ENCODE results near the gene ADAMTSL1. TPM values are rescaled to one million over a fixed set of nuclear protein-coding genes. Genes with fewer than 3 reads are reported as not detected.

ADAMTSL1 gene
- total and polyA plus RNA-seq, 9 of the 15 experiments (the other 6 are each of a cell fraction or from before 2014, with no cell fraction given), result 0.01 TPM; not detected in 8

DNA sequence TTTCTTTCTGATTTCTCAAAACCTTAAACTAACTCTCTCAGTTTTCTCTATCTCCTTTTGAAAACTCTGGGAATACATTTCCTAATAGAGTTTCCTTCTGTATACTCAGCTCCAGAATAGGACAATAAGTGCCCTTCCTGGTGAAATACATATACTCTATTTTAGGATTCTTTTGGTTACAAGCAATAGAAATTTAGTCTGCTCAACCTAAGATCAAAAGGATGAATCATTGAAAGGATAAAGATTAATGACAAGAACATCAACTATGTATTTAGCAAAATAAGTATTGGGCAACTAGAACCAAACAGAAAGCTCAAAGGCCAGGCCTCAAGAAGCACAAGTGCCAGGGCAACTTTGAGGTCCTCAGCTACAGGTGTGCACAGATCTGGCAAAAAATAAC is 127.1 kb downstream of the ADAMTSL1 start:
- Histone ChIP-seq H3K4me3 (no peak overlapping the region), H3K9me1 (ENCODE audit: control insufficient read depth, insufficient read depth, low read length) (no peaks in the 10 kb centered on the region), H3K27me3 (ENCODE audit: control insufficient read depth in 2 of 2, insufficient read depth in 2 of 2, low read length in 2 of 2) (no peaks in the 10 kb centered on the region), H3K9me3 (replicated peaks; ENCODE audit: control insufficient read depth, insufficient read depth, low read depth, low read length) (no peaks in the 10 kb centered on the region), H3K36me3 (ENCODE audit: control insufficient read depth, insufficient read depth, low read length) (no peaks in the 10 kb centered on the region), H3K4me2 (ENCODE audit: insufficient read depth, low read length) (no peak overlapping the region), H4K20me1 (replicated peaks; ENCODE audit: control insufficient read depth, insufficient read depth, low read length) (no peaks in the 10 kb centered on the region), H3K27ac (ENCODE audit: extremely low read depth, low read depth, low read length) (no peak overlapping the region), H3K9ac (ENCODE audit: insufficient read depth in 1 of 2, low read depth in 2 of 2, low read length in 2 of 2) (no peak overlapping the region), H3K79me2 (ENCODE audit: control insufficient read depth, insufficient read depth, low read length) (no peaks in the 10 kb centered on the region), H3K4me1 (replicated peaks in 1 of 2; ENCODE audit: control insufficient read depth in 2 of 2, insufficient read depth in 2 of 2, low read length in 2 of 2) (no peaks in the 10 kb centered on the region), H2AFZ (ENCODE audit: low read depth, low read length) (no peak overlapping the region)
- FAIRE-seq (no peak), ATAC-seq (no peak), DNase-seq (ENCODE audit: extremely low read depth in 1 of 4, low spot score in 3 of 4) (no peak)
- ChIA-PET CTCF (ENCODE audit: low intra/inter-chr PET ratio) (no interaction called here), POLR2A (no interaction called here)
- TF ChIP-seq NFIX (CRISPR knock-in tag; IDR thresholded peaks at IDR 0.05; ENCODE audit: low read depth) (no peak), RB1 (IDR thresholded peaks at IDR 0.05; ENCODE audit: low read depth) (no peak), C11orf30 (IDR thresholded peaks at IDR 0.05; ENCODE audit: low read depth) (no peak), TOE1 (IDR thresholded peaks at IDR 0.05; ENCODE audit: borderline replicate concordance) (no peak), TOE1 (CRISPR knock-in tag; IDR thresholded peaks at IDR 0.05; ENCODE audit: borderline replicate concordance, low read depth) (no peak), YY1 (IDR thresholded peaks at IDR 0.05; ENCODE audit: borderline replicate concordance in 1 of 3, control insufficient read depth in 1 of 3, extremely low read depth in 1 of 3, insufficient read depth in 3 of 3, insufficient read length in 1 of 3, insufficient replicate concordance in 2 of 3, low read depth in 1 of 3, low read length in 2 of 3) (no peak), NONO (IDR thresholded peaks at IDR 0.05; ENCODE audit: low read depth in 2 of 2, low read length in 1 of 2) (no peak), RNF2 (IDR thresholded peaks at IDR 0.05) (no peak), BCOR (IDR thresholded peaks at IDR 0.05) (no peak), NR1H2 (CRISPR knock-in tag; IDR thresholded peaks at IDR 0.05) (no peak), ARID1B (IDR thresholded peaks at IDR 0.05) (no peak)
- TF ChIP-seq, protein P1, sequence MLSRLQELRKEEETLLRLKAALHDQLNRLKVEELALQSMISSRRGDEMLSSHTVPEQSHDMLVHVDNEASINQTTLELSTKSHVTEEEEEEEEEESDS (CRISPR knock-in tag; IDR thresholded peaks at IDR 0.05), result no peak
- TF ChIP-seq, protein P2, sequence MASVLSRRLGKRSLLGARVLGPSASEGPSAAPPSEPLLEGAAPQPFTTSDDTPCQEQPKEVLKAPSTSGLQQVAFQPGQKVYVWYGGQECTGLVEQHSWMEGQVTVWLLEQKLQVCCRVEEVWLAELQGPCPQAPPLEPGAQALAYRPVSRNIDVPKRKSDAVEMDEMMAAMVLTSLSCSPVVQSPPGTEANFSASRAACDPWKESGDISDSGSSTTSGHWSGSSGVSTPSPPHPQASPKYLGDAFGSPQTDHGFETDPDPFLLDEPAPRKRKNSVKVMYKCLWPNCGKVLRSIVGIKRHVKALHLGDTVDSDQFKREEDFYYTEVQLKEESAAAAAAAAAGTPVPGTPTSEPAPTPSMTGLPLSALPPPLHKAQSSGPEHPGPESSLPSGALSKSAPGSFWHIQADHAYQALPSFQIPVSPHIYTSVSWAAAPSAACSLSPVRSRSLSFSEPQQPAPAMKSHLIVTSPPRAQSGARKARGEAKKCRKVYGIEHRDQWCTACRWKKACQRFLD (CRISPR knock-in tag; IDR thresholded peaks at IDR 0.05), result no peak
- TF ChIP-seq, protein P3, sequence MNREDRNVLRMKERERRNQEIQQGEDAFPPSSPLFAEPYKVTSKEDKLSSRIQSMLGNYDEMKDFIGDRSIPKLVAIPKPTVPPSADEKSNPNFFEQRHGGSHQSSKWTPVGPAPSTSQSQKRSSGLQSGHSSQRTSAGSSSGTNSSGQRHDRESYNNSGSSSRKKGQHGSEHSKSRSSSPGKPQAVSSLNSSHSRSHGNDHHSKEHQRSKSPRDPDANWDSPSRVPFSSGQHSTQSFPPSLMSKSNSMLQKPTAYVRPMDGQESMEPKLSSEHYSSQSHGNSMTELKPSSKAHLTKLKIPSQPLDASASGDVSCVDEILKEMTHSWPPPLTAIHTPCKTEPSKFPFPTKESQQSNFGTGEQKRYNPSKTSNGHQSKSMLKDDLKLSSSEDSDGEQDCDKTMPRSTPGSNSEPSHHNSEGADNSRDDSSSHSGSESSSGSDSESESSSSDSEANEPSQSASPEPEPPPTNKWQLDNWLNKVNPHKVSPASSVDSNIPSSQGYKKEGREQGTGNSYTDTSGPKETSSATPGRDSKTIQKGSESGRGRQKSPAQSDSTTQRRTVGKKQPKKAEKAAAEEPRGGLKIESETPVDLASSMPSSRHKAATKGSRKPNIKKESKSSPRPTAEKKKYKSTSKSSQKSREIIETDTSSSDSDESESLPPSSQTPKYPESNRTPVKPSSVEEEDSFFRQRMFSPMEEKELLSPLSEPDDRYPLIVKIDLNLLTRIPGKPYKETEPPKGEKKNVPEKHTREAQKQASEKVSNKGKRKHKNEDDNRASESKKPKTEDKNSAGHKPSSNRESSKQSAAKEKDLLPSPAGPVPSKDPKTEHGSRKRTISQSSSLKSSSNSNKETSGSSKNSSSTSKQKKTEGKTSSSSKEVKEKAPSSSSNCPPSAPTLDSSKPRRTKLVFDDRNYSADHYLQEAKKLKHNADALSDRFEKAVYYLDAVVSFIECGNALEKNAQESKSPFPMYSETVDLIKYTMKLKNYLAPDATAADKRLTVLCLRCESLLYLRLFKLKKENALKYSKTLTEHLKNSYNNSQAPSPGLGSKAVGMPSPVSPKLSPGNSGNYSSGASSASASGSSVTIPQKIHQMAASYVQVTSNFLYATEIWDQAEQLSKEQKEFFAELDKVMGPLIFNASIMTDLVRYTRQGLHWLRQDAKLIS (CRISPR knock-in tag; IDR thresholded peaks at IDR 0.05), result no peak
- in situ Hi-C loops (cut with MboI), result no loop called here
- intact Hi-C loops (cut with micrococcal nuclease), result no loop called here
- BruUV-seq (replicated peaks), result no TSS peak

Data from K562 (cell line).